ENCODE data around the gene ATOH8.

ATOH8 gene

GRCh38 chr2:85770786-85771409 lies 17.1 kb downstream of the ATOH8 start:
- DNase-seq (ENCODE audit: low spot score): no peak

DNA sequence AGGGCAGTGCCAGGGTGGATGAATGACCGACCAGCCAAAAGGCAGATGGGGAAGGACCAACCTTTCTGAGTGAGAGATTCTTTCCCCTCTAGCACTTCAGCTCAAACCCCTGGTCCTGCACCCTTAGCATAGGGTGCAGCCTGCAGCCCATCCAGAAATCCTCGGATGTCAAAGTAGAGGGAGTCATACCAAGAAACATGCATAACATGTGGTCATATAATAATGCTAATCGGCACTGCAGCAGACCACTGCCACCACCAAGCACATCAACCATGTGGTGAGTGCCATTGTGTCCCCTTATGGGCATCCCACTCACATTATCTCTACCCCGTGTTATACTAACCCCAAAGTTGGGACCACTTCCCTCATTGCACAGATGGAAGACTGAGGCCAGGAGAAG lies 17.7 kb downstream of the ATOH8 start:
- DNase-seq (ENCODE audit: low spot score): no peak

DNA sequence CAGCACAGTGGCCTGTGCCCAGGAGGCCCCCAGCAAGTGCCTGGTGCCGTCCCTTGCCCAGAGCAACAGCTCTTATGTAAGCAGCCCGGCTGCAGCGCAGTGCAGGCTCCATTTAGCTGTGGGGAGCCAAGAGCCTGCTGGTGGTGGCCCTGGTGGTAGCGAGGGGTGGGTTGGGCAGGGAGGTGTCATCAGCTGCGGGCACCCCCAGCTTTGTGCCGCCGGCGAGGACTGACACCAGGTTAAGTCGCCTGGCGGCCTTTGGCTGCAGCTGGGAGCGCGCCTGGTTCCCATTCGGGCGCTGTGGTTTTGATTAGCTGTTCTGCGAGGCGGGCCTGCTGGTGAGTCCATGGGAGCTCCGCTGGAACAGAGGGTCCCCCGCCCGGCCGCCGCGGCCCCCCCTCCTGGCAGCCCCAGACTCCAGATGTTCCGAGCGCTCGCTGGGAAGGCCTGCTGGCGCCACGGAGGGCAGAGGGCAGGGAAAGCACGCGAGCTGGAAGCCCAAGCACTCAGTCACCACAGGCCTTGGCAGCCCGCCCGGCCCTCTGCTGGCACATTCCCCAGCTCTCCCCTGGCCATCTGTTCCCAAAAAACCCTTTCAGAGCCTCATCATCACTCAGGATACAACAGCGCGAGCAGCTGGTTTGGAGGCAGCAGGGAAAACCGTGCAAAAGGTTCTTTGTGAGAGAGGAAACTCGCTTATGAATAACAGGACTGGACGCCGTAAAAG lies 18.4 kb downstream of the ATOH8 start:
- DNase-seq (ENCODE audit: low spot score): no peak

GRCh38 chr2:85772841-85773491 lies 19.2 kb downstream of the ATOH8 start:
- DNase-seq (ENCODE audit: low spot score): no peak

- DNase-seq (ENCODE audit: low spot score): no peak
These were observed 19.9 kb downstream of the ATOH8 start for GRCh38 chr2:85773692-85774091.

GRCh38 chr2:85774126-85774978 lies 20.6 kb downstream of the ATOH8 start:
- DNase-seq (ENCODE audit: low spot score): no peak

DNA sequence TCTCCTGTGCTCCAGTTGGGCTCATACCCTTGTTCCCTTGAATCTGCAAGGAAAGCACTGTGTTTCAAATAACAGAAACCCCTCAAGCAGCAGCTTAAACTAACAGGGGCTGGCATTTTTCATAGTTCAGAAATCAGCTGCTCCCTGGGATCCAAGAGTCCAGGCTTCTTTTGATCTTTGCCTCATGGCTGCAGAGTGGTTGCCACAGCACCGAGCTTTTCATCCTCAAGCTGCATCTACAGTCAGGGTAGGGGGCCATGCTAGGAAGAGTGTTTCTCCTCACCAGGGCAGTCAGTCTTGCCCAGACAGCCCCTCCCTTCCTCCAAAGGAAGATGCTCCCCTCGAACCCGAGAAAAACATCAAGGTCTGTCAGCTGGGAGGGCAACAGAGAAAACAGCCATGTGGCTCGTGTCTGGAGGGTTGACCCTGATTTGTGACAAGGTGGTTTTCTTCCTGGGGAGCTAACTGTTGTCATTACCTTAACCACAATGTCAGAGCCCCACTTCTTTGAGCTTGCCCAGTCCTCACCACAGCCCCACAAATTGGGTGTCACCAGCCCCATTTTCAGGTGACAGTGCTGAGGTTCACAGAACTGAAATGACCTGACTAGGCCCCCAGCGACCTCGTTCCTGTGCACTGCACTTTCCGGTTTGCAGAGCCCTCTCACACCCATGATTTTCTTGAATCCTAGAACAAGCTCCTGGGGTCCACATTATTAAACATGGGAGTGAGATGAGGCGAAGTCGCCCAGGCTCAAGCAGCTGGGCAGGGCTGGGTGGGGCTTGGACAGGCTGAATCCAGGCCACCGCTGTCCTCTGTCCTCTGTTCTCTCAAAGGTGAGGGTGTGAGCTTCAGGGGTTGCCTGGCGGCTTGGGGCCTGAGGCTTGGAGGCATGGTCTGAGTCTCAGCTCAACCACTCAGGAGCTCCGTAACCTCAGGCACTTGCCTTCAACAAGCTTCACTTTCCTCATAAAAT lies 21.9 kb downstream of the ATOH8 start:
- no peak for DNase-seq (ENCODE audit: low spot score)

- DNase-seq (ENCODE audit: low spot score): no peak
These were observed 22.9 kb downstream of the ATOH8 start for GRCh38 chr2:85776672-85777071.

GRCh38 chr2:85777441-85777861 lies 23.7 kb downstream of the ATOH8 start:
- no peak for DNase-seq (ENCODE audit: low spot score)

- DNase-seq (ENCODE audit: low spot score): no peak
These were observed 25.0 kb downstream of the ATOH8 start for GRCh38 chr2:85778646-85779379.

DNA sequence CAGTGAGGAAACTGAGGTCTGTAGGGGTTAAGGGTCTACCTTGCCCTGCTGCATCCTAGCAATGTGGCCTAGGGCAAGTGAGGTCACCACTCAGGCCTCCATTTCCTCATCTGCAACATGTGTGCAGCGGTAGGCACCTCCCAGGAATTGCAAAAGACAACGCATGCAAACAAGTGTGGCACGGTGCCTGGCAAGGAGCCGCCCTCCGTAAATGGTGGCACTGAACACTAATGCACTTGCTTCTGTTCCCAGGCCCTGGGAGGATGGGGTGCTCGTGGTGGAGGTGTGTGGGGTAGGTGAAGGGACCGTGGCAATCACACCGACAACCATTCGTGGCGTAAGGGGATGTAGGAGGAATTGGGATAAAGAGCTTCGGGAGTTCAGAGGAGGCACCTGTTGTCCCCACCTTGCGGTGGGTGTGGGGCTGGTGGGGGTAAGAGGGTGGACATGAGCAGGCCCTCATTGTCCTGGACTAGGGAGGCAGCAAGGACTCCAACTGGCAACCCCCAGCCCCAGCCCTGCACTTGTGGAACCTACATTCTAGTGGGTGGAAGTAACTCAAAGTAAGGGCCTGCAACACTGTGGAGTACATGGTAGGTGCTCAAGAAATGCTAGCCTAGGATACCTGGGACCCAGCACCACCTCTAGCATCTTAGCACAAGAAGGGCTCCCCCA lies 26.0 kb downstream of the ATOH8 start:
- DNase-seq (ENCODE audit: low spot score): no peak

- no peak for DNase-seq (ENCODE audit: low spot score)
These were observed 26.7 kb downstream of the ATOH8 start for GRCh38 chr2:85780316-85781012.

GRCh38 chr2:85781013-85781332 lies 27.2 kb downstream of the ATOH8 start:
- DNase-seq (ENCODE audit: low spot score): no peak

GRCh38 chr2:85783796-85784195 lies 30.0 kb downstream of the ATOH8 start:
- no peak for DNase-seq (ENCODE audit: low spot score)

DNA sequence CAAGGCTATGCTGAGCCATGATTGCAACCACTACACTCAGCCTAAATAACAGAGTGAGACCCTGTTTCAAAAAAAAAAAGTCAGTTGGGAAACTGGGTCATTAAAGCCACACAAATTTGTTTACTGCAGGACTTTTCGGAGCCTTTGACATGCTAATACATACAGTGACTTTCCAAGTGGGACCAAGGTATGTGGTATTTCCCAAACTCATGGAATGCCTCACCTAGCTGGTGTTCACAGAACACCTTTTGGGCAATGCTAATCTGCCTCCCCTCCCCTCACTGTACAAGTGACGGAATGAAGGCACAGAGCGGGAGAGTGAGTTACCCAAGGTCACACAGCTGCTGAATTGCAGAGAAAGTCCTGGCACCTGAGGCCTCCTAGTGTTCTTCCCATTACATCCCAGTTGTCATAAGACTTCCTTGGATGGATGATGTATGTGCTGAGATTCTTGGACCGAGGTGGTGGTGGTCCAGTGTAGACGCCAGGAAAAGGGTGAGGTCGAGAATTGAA lies 30.7 kb downstream of the ATOH8 start:
- DNase-seq (ENCODE audit: low spot score): no peak

- no peak for DNase-seq (ENCODE audit: low spot score)
These were observed 31.4 kb downstream of the ATOH8 start for GRCh38 chr2:85785027-85785822.

GRCh38 chr2:85785871-85786270 lies 32.1 kb downstream of the ATOH8 start:
- DNase-seq (ENCODE audit: low spot score): no peak

- DNase-seq (ENCODE audit: low spot score): no peak
These were observed 32.7 kb downstream of the ATOH8 start for GRCh38 chr2:85786444-85786843.

Data from CD4-positive, alpha-beta T cell treated with Interleukin-15 for 4 hours (primary cell).